HG02571 (cell line): ENCODE data around the gene FRMD8.
"Not testable (repeated sequence)": the region's sequence is repeated elsewhere in the genome, so short reads cannot be mapped to it uniquely, and the experiment has no call there.

Experiments used
- ATAC-seq: cut with Tn5 transposase; IDR thresholded peaks from one replicate; pipeline ENCODE4 v1.9.1; 2021; ENCODE audit warnings: mild to moderate bottlenecking, moderate library complexity; ENCODE audit not compliant: unreplicated experiment

The FRMD8 gene

DNA sequence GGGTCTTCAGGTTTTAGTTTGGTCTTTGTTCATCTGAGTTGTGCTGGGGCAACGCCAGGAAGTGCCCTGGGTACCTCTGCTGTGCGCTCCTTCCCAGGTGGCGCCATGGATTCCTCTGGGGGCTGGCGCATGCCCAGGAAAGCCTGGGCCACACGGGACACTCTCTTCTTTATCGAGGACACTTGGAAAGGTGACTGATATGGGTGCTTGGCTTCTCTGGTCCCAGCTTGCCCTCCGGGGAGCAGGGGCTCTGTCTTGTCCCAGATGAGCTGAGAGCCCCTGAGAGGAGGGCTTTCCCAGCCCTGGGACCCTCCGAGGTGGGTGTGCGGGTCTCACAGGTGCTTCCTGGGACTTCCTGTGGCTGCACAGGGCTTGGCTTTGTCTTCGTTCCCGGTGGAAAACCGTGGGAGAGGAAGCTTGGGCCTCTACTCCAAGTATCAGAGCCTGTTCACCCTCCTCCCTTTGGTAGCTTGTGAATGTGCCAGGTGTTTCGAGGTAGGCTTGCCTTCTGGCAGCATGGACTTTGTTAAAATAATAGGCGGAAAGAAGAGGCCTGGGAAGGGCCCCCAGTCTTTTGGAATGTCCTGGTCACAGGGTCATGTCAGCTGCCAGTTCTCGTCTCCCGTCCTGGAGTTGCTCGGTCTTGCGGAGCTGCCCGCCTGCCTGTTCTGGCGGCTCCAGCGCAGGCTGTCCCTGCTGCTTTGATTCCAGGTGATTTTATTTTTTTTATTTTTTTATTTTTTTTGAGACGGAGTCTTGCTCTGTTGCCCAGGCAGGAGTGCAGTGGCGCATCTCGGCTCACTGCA is 26.0 kb downstream of the FRMD8 start:
- ATAC-seq: no peak

GRCh38 chr11:65413077-65413664 is 26.7 kb downstream of the FRMD8 start:
- not testable (repeated sequence) for ATAC-seq

- ATAC-seq: no peak
Observed at GRCh38 chr11:65414776-65415498, 28.5 kb downstream of the FRMD8 start.

- ATAC-seq: no peak
Observed at GRCh38 chr11:65415499-65416340, 29.3 kb downstream of the FRMD8 start.

- ATAC-seq: peak; percentile 33
Observed at GRCh38 chr11:65416341-65416824, 29.9 kb downstream of the FRMD8 start.

DNA sequence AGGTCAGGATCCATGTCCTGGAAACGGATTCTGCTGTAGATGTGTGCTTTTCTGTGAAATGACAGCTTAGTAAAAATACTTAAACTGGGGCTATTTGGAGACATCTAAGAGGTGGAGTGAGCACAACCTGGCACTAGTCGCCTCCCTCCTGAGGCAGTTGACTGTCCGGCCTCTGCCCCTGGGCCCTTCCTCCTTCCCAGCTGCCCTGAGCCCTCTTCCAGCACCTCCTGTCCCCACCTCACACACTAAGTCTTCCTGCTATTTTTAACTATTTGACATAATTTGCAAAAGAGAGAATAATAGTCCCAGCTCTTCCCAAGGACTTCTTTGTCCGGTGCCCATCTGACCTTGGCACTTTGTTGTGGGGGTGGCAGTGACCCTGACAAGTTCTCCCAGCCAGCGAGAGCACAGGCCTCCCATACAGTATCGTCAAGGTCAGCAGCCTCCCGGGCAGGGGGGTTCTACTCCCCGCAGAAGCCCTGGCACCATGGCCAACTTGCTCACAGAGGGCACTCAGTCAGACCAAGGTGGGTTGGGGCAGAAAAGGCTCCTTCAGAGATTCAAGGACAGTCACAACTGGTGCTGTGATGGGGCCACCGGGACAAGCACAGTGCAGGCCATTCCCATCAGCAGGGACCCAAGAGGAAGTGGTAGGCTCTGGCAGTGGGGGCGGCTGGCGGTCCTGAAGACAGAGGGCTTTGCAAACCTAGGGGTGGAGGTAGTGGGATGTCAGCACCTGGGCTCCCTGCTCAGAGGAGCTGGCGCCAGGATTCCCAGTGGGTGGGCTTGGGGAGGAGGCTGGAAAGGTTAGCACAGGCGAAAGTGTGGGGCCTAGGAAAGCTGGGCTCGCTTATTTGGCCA is 30.6 kb downstream of the FRMD8 start:
- no peak for ATAC-seq

- no peak for ATAC-seq
Observed at GRCh38 chr11:65417702-65418430, 31.4 kb downstream of the FRMD8 start.

- ATAC-seq: no peak
Observed at GRCh38 chr11:65418431-65418680, 31.9 kb downstream of the FRMD8 start.

DNA sequence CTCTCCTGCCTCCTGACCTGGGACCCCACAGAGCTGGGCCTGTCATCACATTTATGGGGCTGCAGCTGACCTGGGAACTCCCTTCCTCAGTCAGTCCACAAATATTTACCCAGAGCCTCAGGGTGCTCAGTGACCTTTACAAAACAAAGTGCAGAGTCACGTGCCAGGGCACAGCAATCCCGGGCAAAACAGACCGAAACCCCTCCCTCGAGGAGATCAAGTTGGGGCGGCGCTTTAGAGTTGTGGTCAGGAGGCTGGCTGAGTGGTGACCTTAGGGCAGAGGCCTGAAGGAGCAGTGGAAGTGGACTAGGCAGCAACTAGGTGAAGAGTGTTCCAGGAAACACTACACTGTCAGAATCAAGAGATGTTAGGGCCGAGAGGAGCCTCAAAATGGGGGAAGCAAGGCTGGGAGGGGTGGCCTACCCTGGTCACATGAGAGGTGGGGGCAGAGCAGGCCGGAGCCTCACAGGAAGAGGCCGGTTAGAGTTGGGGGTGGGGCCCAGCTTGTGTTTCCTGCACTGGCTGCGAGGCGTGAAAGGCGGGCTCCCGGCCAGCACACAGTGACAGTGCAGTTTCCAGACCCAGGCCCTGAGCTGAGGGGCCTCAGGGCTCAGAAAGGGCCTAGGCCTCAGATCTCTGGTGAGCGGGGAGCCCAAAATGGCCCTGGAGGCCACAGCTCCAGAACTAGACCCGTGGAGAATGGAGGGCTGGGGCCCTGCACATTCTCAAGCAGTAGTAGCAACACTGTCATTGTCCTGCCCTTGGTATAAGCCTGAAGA is 32.4 kb downstream of the FRMD8 start:
- peak; percentile 23 for ATAC-seq

GRCh38 chr11:65419460-65419771 is 33.0 kb downstream of the FRMD8 start:
- no peak for ATAC-seq

DNA sequence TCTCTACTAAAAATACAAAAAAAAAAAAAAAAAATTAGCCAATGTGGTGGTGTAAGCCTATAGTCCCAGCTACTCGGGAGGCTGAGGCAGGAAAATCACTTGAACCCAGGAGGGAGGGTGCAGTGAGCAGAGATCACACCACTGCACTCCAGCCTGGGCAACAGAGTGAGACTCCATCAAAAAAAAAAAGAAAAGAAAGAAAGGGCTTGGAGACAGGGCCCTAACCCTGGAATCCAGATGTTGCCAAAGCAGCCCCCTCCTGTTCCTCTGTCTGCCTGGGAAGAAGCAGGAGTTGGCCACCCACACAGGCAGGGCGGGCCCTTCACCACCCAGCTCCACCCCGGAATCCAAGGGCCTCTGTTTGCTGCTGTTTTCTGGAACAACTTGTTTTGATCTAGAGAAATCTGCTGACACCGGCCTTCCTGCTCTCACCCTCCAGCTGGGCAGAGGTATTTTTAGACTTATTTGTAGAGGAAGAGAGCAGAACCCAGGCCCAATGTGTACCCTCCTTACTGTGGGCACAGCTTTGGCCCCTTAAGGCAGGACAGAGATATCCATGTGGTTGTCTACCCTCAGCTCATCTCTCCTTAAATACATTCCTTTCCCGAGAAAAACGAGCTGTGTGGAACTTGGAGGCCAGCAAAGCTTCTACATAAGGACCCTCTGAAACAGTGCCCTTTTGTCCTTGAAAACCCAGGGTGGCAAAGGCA is 33.5 kb downstream of the FRMD8 start:
- ATAC-seq: no peak

- ATAC-seq: no peak
Observed at GRCh38 chr11:65420506-65420905, 34.1 kb downstream of the FRMD8 start.

GRCh38 chr11:65420979-65421793 is 34.7 kb downstream of the FRMD8 start:
- no peak for ATAC-seq

- peak; percentile 16 for ATAC-seq
Observed at GRCh38 chr11:65421794-65422632, 35.6 kb downstream of the FRMD8 start.

DNA sequence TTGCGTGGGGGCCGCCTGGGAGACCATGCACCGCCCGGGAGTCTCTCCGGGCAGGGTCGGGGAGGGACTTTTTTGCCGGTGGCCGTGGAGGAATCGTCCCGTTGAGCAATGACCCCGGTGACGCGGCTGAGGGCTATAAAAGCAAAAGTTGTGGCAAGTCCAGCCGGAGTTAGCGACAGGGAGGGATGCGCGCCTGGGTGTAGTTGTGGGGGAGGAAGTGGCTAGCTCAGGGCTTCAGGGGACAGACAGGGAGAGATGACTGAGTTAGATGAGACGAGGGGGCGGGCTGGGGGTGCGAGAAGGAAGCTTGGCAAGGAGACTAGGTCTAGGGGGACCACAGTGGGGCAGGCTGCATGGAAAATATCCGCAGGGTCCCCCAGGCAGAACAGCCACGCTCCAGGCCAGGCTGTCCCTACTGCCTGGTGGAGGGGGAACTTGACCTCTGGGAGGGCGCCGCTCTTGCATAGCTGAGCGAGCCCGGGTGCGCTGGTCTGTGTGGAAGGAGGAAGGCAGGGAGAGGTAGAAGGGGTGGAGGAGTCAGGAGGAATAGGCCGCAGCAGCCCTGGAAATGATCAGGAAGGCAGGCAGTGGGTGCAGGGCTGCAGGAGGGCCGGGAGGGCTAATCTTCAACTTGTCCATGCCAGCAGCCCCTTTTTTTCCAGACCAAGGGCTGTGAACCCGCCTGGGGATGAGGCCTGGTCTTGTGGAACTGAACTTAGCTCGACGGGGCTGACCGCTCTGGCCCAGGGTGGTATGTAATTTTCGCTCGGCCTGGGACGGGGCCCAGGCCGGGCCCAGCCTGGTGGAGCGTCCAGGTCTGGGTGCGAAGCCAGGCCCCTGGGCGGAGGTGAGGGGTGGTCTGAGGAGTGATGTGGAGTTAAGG is 36.4 kb downstream of the FRMD8 start, which contains the start of gene NEAT1:
Gene NEAT1, plus strand, starts transcription at position 166 of the 883 bp plus-strand sequence.
- ATAC-seq: peak; percentile 14
